Activated CD4-positive, alpha-beta T cell treated with anti-CD3 and anti-CD28 coated beads, Interleukin-2, amount 50 U/mL, for 24 hours (primary cell): ENCODE data around the gene ARFGAP2.
A peak's percentile ranks its signal among the peaks of the same experiment; 100 is the strongest.

Experiments
- DNase-seq, 2 donors: peaks; one replicate each; pipeline ENCODE4 v3.0.0-alpha.2; 2020; ENCODE audit warnings: low read depth in 1 of 2, low spot score in 1 of 2

Gene ARFGAP2

GRCh38 chr11:47171856-47172255 is 4.8 kb downstream of the ARFGAP2 start:
- DNase-seq = no peak

GRCh38 chr11:47171061-47171838 is 5.4 kb downstream of the ARFGAP2 start:
- no peak for DNase-seq

GRCh38 chr11:47166368-47166767 is 10.3 kb downstream of the ARFGAP2 start:
- no peak for DNase-seq

GRCh38 chr11:47165253-47165840 is 11.3 kb downstream of the ARFGAP2 start:
- no peak for DNase-seq

GRCh38 chr11:47164321-47164720 is 12.4 kb downstream of the ARFGAP2 start:
- no peak for DNase-seq

- no peak for DNase-seq
These were observed 12.8 kb downstream of the ARFGAP2 start for GRCh38 chr11:47163898-47164297.

- DNase-seq = no peak
These were observed 13.5 kb downstream of the ARFGAP2 start for GRCh38 chr11:47163193-47163592.

GRCh38 chr11:47162426-47162825 is 14.3 kb downstream of the ARFGAP2 start:
- DNase-seq = no peak

GRCh38 chr11:47161890-47162289 is 14.8 kb downstream of the ARFGAP2 start:
- DNase-seq = no peak

- peak; percentile 25 to 39 for DNase-seq
These were observed 15.4 kb downstream of the ARFGAP2 start for GRCh38 chr11:47161134-47161854.

GRCh38 chr11:47160753-47161133 is 15.9 kb downstream of the ARFGAP2 start:
- no peak for DNase-seq

GRCh38 chr11:47158242-47158641 is 18.4 kb downstream of the ARFGAP2 start:
- no peak for DNase-seq

- no peak for DNase-seq
These were observed 18.9 kb downstream of the ARFGAP2 start for GRCh38 chr11:47157805-47158204.

GRCh38 chr11:47156951-47157350 is 19.7 kb downstream of the ARFGAP2 start:
- no peak for DNase-seq

GRCh38 chr11:47156333-47156732 is 20.3 kb downstream of the ARFGAP2 start:
- no peak for DNase-seq

GRCh38 chr11:47155879-47156278 is 20.8 kb downstream of the ARFGAP2 start:
- no peak for DNase-seq

GRCh38 chr11:47154616-47155570 is 21.8 kb downstream of the ARFGAP2 start:
- no peak for DNase-seq

GRCh38 chr11:47152953-47153950 is 23.4 kb downstream of the ARFGAP2 start:
- peak in 1 of 2 donors; percentile 26 for DNase-seq

GRCh38 chr11:47152126-47152952 is 24.3 kb downstream of the ARFGAP2 start:
- DNase-seq = no peak
